Body of pancreas (tissue), 4 donors: ENCODE data around the gene VWA8. TPM values are rescaled to one million over a fixed set of nuclear protein-coding genes. Genes with fewer than 3 reads are reported as not detected.

ENCODE experiments used
- ATAC-seq: fragments of 150-250 bp; one replicate; pipeline ENCODE4 v1.9.1; 2016
- DNase-seq, 4 donors: peaks; one replicate each; pipeline ENCODE4 v3.0.0-alpha.2; 2019
- H3K27ac ChIP-seq, 4 donors: fragments of 200-600 bp; sonication (generic); 1 replicate in 3 of 4; 2 replicates in 1 of 4; pipeline versions ENCODE4 v1.5.1 to v1.6.1; 2016 to 2019; ENCODE audit warnings: mild to moderate bottlenecking in 1 of 4, mixed read lengths in 1 of 4, moderate library complexity in 1 of 4
- H3K27me3 ChIP-seq, 2 donors: fragments of 200-600 bp; sonication (generic); one replicate each; pipeline ENCODE4 v1.6.0; 2016; ENCODE audit warnings: mild to moderate bottlenecking in 1 of 2
- H3K36me3 ChIP-seq, 2 donors: fragments of 200-600 bp; sonication (generic); replicated peaks in 1 of 2; 2 replicates each; pipeline ENCODE4 v1.5.1; 2016; ENCODE audit warnings: low read depth in 2 of 2; ENCODE audit not compliant: insufficient read depth in 1 of 2
- H3K4me1 ChIP-seq: fragments of 200-600 bp; sonication (generic); one replicate; pipeline ENCODE4 v1.6.0; 2016
- H3K4me3 ChIP-seq, 2 donors: fragments of 200-600 bp; sonication (generic); 1 replicate in 1 of 2; 2 replicates in 1 of 2; pipeline ENCODE4 v1.5.1; 2016 to 2019
- H3K9me3 ChIP-seq, 3 donors: fragments of 200-600 bp; sonication (generic); 1 replicate in 2 of 3; 2 replicates in 1 of 3; pipeline ENCODE4 v1.5.1; 2016
- POLR2A ChIP-seq, 3 donors: fragments of 450-650 bp; IDR thresholded peaks; one replicate each; pipeline ENCODE4 v1.6.1; 2016; ENCODE audit warnings: antibody characterized with exemption in 3 of 3, mild to moderate bottlenecking in 2 of 3
- WGBS, 2 donors: methylation state at CpG; one replicate each; pipeline ENCODE4 v1.1.5; 2017; 5-methylcytosine and 5-hydroxymethylcytosine counted together
- intact Hi-C: fragments of 100-400 bp; cut with DNase I; formaldehyde crosslinking; loops from one replicate; pipeline ENCODE4 v1.15.1; 2023
- total RNA-seq, 2 donors: library from RNA; depleted of rRNA; stranded (reverse); fragments of >200 nt; gene quantifications; one replicate each; pipeline ENCODE4 v1.1.0, GENCODE V29; 2016
- TF ChIP-seq, protein P1 (sequence below), 7 experiments: fragments of 450-650 bp in 4 of 7; fragments of 200-600 bp in 3 of 7; sonication (generic) in 3 of 7; IDR thresholded peaks; one replicate each; pipeline ENCODE4 v1.5.1; 2016 to 2019; ENCODE audit warnings: antibody characterized with exemption in 7 of 7

Gene VWA8
- total RNA-seq, 2 donors from 2014 or later, result 15.8 to 29.3 TPM

DNA sequence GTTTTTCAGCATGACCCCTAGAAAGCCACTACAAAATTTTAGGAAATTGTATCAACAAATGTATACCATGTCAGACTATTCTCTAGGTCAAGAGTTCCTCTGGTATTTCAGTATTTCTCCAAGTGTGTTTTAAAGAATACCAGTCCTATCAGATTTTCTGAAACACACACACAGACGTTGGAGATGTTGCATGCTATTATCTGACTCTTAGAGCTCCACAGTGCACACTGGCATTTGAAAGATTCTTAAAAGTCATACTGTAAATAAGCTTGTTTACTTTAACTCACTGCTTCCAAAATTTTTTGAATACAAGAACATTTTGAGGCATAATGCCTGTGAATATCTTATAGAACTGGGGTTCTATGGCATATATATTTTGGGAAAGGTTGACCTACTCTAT lies 33.8 kb upstream of the VWA8 start:
- DNase-seq (no peak), ATAC-seq (no peak)
- 57 to 81% methylated on average over 1 of the region's 1 CpG for WGBS, 2 donors
- Histone ChIP-seq H3K4me3 (no peak overlapping the region), H3K9me3 (no peaks in the 10 kb centered on the region), H3K36me3 (no peaks in the 10 kb centered on the region), H3K27ac (no peak overlapping the region), H3K4me1 (no peaks in the 10 kb centered on the region), H3K27me3 (no peaks in the 10 kb centered on the region)
- intact Hi-C loops, result no loop called here
- TF ChIP-seq POLR2A (IDR thresholded peaks at IDR 0.05), result no peak
- TF ChIP-seq, protein P1, sequence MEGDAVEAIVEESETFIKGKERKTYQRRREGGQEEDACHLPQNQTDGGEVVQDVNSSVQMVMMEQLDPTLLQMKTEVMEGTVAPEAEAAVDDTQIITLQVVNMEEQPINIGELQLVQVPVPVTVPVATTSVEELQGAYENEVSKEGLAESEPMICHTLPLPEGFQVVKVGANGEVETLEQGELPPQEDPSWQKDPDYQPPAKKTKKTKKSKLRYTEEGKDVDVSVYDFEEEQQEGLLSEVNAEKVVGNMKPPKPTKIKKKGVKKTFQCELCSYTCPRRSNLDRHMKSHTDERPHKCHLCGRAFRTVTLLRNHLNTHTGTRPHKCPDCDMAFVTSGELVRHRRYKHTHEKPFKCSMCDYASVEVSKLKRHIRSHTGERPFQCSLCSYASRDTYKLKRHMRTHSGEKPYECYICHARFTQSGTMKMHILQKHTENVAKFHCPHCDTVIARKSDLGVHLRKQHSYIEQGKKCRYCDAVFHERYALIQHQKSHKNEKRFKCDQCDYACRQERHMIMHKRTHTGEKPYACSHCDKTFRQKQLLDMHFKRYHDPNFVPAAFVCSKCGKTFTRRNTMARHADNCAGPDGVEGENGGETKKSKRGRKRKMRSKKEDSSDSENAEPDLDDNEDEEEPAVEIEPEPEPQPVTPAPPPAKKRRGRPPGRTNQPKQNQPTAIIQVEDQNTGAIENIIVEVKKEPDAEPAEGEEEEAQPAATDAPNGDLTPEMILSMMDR (IDR thresholded peaks at IDR 0.05), result no peak

GRCh38 chr13:41991936-41992335 lies 31.0 kb upstream of the VWA8 start:
- H3K4me1 ChIP-seq, result no peaks in the 10 kb centered on the region
- intact Hi-C loops, result no loop called here
- no peaks in the 10 kb centered on the region for H3K27me3 ChIP-seq
- no peaks in the 10 kb centered on the region for H3K36me3 ChIP-seq
- TF ChIP-seq POLR2A (IDR thresholded peaks at IDR 0.05), result no peak
- TF ChIP-seq, protein P1 (IDR thresholded peaks at IDR 0.05), result no peak
- no peak for DNase-seq
- ATAC-seq, result no peak
- no peaks in the 10 kb centered on the region for H3K9me3 ChIP-seq
- H3K27ac ChIP-seq, result no peak overlapping the region
- H3K4me3 ChIP-seq, result no peak overlapping the region
- 25 to 58% methylated on average over 1 of the region's 1 CpG for WGBS, 2 donors

- Histone ChIP-seq H3K9me3 (no peaks in the 10 kb centered on the region), H3K36me3 (no peaks in the 10 kb centered on the region), H3K4me3 (no peak overlapping the region), H3K27me3 (no peaks in the 10 kb centered on the region), H3K4me1 (no peaks in the 10 kb centered on the region), H3K27ac (no peak overlapping the region)
- no peak for ATAC-seq
- TF ChIP-seq, protein P1 (IDR thresholded peaks at IDR 0.05), result no peak
- no peak for TF ChIP-seq POLR2A (IDR thresholded peaks at IDR 0.05)
- intact Hi-C loops, result no loop called here
- DNase-seq, result no peak
These were observed 27.3 kb upstream of the VWA8 start for GRCh38 chr13:41988244-41988643.

DNA sequence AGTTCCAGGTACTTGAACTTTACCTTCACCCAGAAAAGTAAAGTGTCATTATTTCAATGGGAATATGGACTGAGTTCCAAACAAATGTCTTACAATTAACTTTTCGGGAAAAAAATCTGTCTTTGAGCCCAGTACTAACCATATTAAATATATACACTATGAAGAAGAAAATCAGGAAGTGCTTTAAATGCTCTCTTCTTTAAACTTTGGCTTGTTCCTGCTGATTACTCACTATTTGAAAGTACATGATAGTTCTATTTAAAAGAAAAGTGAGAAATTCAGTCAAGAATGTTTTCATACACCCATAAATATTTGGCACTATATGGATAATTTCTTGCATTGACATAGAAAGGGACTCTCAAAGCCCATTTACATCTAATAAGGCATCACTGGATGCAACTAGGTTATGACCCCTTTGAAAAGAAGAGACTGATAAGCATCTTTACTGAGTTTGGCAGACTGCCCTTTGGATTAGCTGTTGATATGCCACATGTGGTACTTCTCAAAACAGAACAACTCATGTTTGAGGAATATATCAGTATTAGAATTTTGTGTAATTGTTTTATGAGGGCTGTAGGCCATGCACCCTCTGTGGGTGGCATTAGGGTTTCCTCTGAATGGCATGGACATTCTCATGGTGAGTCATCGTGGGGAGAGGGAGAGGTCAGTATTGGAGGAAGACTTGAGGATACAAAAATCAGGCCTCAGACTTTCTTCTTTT lies 25.0 kb upstream of the VWA8 start:
- WGBS, 2 donors, result 72 to 75% methylated on average over 2 of the region's 2 CpGs

More for the DNA sequence above, 25.0 kb upstream of the VWA8 start:
- TF ChIP-seq POLR2A (IDR thresholded peaks at IDR 0.05), result no peak
- TF ChIP-seq, protein P1 (IDR thresholded peaks at IDR 0.05), result no peak
- Histone ChIP-seq H3K27ac (no peak overlapping the region), H3K9me3 (no peaks in the 10 kb centered on the region), H3K4me3 (no peak overlapping the region), H3K4me1 (no peaks in the 10 kb centered on the region), H3K36me3 (no peaks in the 10 kb centered on the region), H3K27me3 (no peaks in the 10 kb centered on the region)
- no peak for DNase-seq
- no peak for ATAC-seq
- intact Hi-C loops, result no loop called here
